GM12878 (cell line): ENCODE measurements around the gene CACNA1D. TPM values are rescaled to one million over a fixed set of nuclear protein-coding genes. Genes with fewer than 3 reads are reported as not detected.

Experiments
- ATAC-seq: fragments of 200-7000 bp; cut with Tn5 transposase; 3 replicates; pipeline ENCODE4 v1.9.1; 2020; ENCODE audit warnings: mild to moderate bottlenecking, moderate library complexity
- BruUV-seq: library from RNA; stranded (reverse); fragments of 400-500 nt; replicated peaks from 2 replicates; lab custom pipeline; 2021; lab: Mats Ljungman, UMichigan
- CTCF ChIA-PET: fragments of 300-600 bp; sonication (Branson Sonifier 250); formaldehyde crosslinking; extraction: SDS; loops from one replicate; lab custom pipeline; 2021; ENCODE audit warnings: inconsistent platforms; lab: Yijun Ruan, JAX
- POLR2A ChIA-PET: fragments of 350-600 bp; formaldehyde crosslinking; extraction: SDS; loops from one replicate; lab custom pipeline; 2021; ENCODE audit warnings: inconsistent platforms; lab: Charles Lee
- RAD21 ChIA-PET: fragments of 300-600 bp; sonication (Branson Sonifier 250); formaldehyde crosslinking; loops from one replicate; lab custom pipeline; 2023; ENCODE audit warnings: antibody characterized with exemption; ENCODE audit not compliant: unreplicated experiment; lab: Charles Lee
- SMC1A ChIA-PET: fragments of 300-600 bp; sonication (Branson Sonifier 250); formaldehyde crosslinking; loops from one replicate; lab custom pipeline; 2023; ENCODE audit not compliant: unreplicated experiment, uncharacterized antibody; lab: Charles Lee
- DNase-seq: peaks from one replicate; pipeline ENCODE4 v3.0.0-alpha.2; 2011; ENCODE audit warnings: low read depth, low spot score
- FAIRE-seq: peaks from 3 replicates; lab custom pipeline; 2011; peaks lifted over from hg19 to GRCh38; lab: Jason Lieb, UNC
- H2AFZ ChIP-seq: 2 replicates; pipeline ENCODE4 v1.6.0; 2011; ENCODE audit warnings: low read depth, low read length, control low read depth; ENCODE audit not compliant: control insufficient read depth
- H3K27ac ChIP-seq: 2 replicates; pipeline ENCODE4 v1.5.1; 2011; ENCODE audit warnings: control low read depth; ENCODE audit not compliant: control insufficient read depth, insufficient read depth
- H3K27me3 ChIP-seq, 2 experiments: replicated peaks in 1 of 2; 2 replicates each; pipeline versions ENCODE4 v1.6.0 to v1.6.1; 2011; ENCODE audit warnings: low read length in 1 of 2; ENCODE audit not compliant: control insufficient read depth in 2 of 2, insufficient read depth in 2 of 2
- H3K36me3 ChIP-seq, 2 experiments: 2 replicates each; pipeline ENCODE4 v1.5.1; 2011; ENCODE audit warnings: low read length in 1 of 2; ENCODE audit not compliant: control insufficient read depth in 2 of 2, insufficient read depth in 2 of 2
- H3K4me1 ChIP-seq: 2 replicates; pipeline ENCODE4 v1.6.1; 2011; ENCODE audit warnings: mild to moderate bottlenecking, low read length, moderate library complexity, mixed read lengths; ENCODE audit not compliant: control insufficient read depth, insufficient read depth
- H3K4me2 ChIP-seq: 2 replicates; pipeline ENCODE4 v1.6.0; 2011; ENCODE audit warnings: control low read depth; ENCODE audit not compliant: control insufficient read depth, insufficient read depth
- H3K4me3 ChIP-seq: fragments of 200-600 bp; sonication (generic); 2 replicates; pipeline ENCODE4 v1.5.1; 2016
- H3K79me2 ChIP-seq: 2 replicates; pipeline ENCODE4 v1.6.0; 2011; ENCODE audit warnings: low read length; ENCODE audit not compliant: control insufficient read depth, insufficient read depth
- H3K9ac ChIP-seq: 2 replicates; pipeline ENCODE4 v1.8.0; 2011; ENCODE audit warnings: low read length, control low read depth, mixed read lengths; ENCODE audit not compliant: control insufficient read depth, insufficient read depth
- H3K9me3 ChIP-seq: replicated peaks from 3 replicates; pipeline ENCODE4 v1.5.1; 2011; ENCODE audit warnings: mild to moderate bottlenecking, low read length; ENCODE audit not compliant: control insufficient read depth, insufficient read depth
- H4K20me1 ChIP-seq: 2 replicates; pipeline ENCODE4 v1.6.0; 2011; ENCODE audit not compliant: control insufficient read depth, insufficient read depth
- HCFC1 ChIP-seq: fragments of 150-350 bp; IDR thresholded peaks from 2 replicates; pipeline ENCODE4 v1.6.1; 2014; ENCODE audit warnings: low read length
- KLF5 ChIP-seq: fragments of 450-650 bp; IDR thresholded peaks from 2 replicates; pipeline ENCODE4 v1.6.1; 2014; ENCODE audit warnings: mild to moderate bottlenecking; ENCODE audit not compliant: partially characterized antibody
- WGBS: methylation state at CpG from one replicate; pipeline ENCODE4 v1.1.6; 2016; ENCODE audit warnings: low lambda C conversion rate; ENCODE audit not compliant: insufficient replicate concordance, insufficient coverage; ENCODE audit errors: missing lambda C conversion rate; 5-methylcytosine and 5-hydroxymethylcytosine counted together
- in situ Hi-C: fragments of 300-500 bp; cut with MboI; formaldehyde crosslinking; loops from 9 replicates; pipeline ENCODE4 v1.14.3; 2018; ENCODE audit warnings: mixed read lengths
- intact Hi-C: fragments of 100-400 bp; cut with micrococcal nuclease; formaldehyde crosslinking; loops from one replicate; pipeline ENCODE4 v1.14.2; 2022; ENCODE audit not compliant: unreplicated experiment
- polyA plus RNA-seq, 11 experiments: library from polyadenylated mRNA; depleted of rRNA in 4 of 11; unstranded in 6 of 11; stranded (reverse) in 5 of 11; fragments of >200 nt; fragmentation: Nextera tagmentation in 4 of 11; fragmentation: Illumina TruSeq in 1 of 11; extraction: Ambion mirVana in 4 of 11; extraction: Trizol in 1 of 11; gene quantifications; 1 replicate in 1 of 11; 2 replicates in 10 of 11; pipeline versions ENCODE4 v1.2.1 to v1.2.3, GENCODE V29; 2011 to 2016; ENCODE audit warnings: inconsistent platforms in 2 of 11, missing spikeins in 2 of 11, low read depth in 1 of 11
- total RNA-seq, 4 experiments: library from RNA; depleted of rRNA in 3 of 4; stranded (reverse); fragments of >200 nt in 3 of 4; fragmentation: Illumina TruSeq in 1 of 4; extraction: Trizol in 1 of 4; gene quantifications; 2 replicates each; pipeline versions ENCODE4 v1.2.1 to v1.2.3, GENCODE V29; 2013 to 2021
- TF ChIP-seq, protein P1 (sequence below): fragments of 450-650 bp; conservative IDR thresholded peaks from 2 replicates; pipeline ENCODE4 v1.6.1; 2017; ENCODE audit warnings: mild to moderate bottlenecking, moderate library complexity
- TF ChIP-seq, protein P2 (sequence below): fragments of 450-650 bp; IDR thresholded peaks from 2 replicates; pipeline ENCODE4 v1.6.1; 2018; ENCODE audit warnings: borderline replicate concordance, mild to moderate bottlenecking; ENCODE audit not compliant: partially characterized antibody

Gene CACNA1D
- total and polyA plus RNA-seq, 10 of the 15 experiments (the other 5 are each of a cell fraction or from before 2014, with no cell fraction given) = 0.21 to 24.4 (median 1.6) TPM

DNA sequence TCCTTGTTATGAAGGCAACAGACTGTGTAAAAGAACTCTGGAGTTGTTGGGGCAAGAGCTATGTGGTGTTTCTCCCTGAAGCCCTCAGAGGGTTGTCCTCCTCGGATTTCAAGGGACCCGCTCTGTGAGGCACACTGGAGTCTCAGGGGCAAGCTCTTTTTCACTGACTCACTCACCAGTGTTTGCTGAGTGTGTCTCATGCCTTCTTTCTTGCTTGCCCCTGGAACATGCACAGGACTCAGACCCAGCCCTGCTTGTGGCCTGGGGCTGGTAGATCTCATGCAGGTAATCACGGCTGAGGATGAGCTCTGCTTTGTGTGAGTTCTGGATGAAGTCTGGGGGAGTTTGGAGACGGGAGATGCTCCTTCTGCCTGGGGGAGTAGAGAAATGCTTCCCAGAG is 93.7 kb downstream of the CACNA1D start (continued):
- TF ChIP-seq, protein P1, sequence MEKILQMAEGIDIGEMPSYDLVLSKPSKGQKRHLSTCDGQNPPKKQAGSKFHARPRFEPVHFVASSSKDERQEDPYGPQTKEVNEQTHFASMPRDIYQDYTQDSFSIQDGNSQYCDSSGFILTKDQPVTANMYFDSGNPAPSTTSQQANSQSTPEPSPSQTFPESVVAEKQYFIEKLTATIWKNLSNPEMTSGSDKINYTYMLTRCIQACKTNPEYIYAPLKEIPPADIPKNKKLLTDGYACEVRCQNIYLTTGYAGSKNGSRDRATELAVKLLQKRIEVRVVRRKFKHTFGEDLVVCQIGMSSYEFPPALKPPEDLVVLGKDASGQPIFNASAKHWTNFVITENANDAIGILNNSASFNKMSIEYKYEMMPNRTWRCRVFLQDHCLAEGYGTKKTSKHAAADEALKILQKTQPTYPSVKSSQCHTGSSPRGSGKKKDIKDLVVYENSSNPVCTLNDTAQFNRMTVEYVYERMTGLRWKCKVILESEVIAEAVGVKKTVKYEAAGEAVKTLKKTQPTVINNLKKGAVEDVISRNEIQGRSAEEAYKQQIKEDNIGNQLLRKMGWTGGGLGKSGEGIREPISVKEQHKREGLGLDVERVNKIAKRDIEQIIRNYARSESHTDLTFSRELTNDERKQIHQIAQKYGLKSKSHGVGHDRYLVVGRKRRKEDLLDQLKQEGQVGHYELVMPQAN = no peak

- no peaks in the 10 kb centered on the region for H3K79me2 ChIP-seq
- RAD21 ChIA-PET = no interaction called here
- H2AFZ ChIP-seq = no peak overlapping the region
- no peaks in the 10 kb centered on the region; the same call in 1 of the 2 replicates for H4K20me1 ChIP-seq
- 53% methylated on average over 12 of the region's 12 CpGs for WGBS
- no peak overlapping the region for H3K9ac ChIP-seq
- ATAC-seq = no peak
- BruUV-seq = no TSS peak
- SMC1A ChIA-PET = no interaction called here
- CTCF ChIA-PET = no interaction called here
- TF ChIP-seq, protein P2, sequence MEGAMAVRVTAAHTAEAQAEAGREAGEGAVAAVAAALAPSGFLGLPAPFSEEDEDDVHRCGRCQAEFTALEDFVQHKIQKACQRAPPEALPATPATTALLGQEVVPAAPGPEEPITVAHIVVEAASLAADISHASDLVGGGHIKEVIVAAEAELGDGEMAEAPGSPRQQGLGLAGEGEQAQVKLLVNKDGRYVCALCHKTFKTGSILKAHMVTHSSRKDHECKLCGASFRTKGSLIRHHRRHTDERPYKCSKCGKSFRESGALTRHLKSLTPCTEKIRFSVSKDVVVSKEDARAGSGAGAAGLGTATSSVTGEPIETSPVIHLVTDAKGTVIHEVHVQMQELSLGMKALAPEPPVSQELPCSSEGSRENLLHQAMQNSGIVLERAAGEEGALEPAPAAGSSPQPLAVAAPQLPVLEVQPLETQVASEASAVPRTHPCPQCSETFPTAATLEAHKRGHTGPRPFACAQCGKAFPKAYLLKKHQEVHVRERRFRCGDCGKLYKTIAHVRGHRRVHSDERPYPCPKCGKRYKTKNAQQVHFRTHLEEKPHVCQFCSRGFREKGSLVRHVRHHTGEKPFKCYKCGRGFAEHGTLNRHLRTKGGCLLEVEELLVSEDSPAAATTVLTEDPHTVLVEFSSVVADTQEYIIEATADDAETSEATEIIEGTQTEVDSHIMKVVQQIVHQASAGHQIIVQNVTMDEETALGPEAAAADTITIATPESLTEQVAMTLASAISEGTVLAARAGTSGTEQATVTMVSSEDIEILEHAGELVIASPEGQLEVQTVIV = no peak
- no peak for TF ChIP-seq KLF5
- TF ChIP-seq HCFC1 = no peak
- TF ChIP-seq, all 136 proteins: peak for 0
- H3K4me3 ChIP-seq = no peak overlapping the region
- H3K27me3 ChIP-seq = no peaks in the 10 kb centered on the region; a peak in 1 of 4 replicates
- no peak for FAIRE-seq
- no peak overlapping the region for H3K4me2 ChIP-seq
- H3K36me3 ChIP-seq = no peaks in the 10 kb centered on the region
- POLR2A ChIA-PET = no interaction called here
- DNase-seq = no peak
- intact Hi-C loops (no loop called here), in situ Hi-C loops (no loop called here)
- no peaks in the 10 kb centered on the region for H3K9me3 ChIP-seq
- no peak overlapping the region for H3K27ac ChIP-seq
- no peaks in the 10 kb centered on the region for H3K4me1 ChIP-seq
These were observed 94.8 kb downstream of the CACNA1D start for GRCh38 chr3:53589201-53589600.
